H54 (cell line): ENCODE data around the gene CDH23.
"Not testable (repeated sequence)": the region's sequence is repeated elsewhere in the genome, so short reads cannot be mapped to it uniquely, and the experiment has no call there.

Source experiments
- DNase-seq: peaks from one replicate; pipeline ENCODE4 v3.0.0; 2011; ENCODE audit warnings: low spot score, mixed read lengths; ENCODE audit not compliant: insufficient read length
- FAIRE-seq: peaks from 3 replicates; lab custom pipeline; 2011; peaks lifted over from hg19 to GRCh38; lab: Jason Lieb, UNC
- POLR2A ChIP-seq: IDR thresholded peaks from 2 replicates; pipeline ENCODE4 v1.6.1; 2011; ENCODE audit warnings: low read depth, mild to moderate bottlenecking, low read length

The CDH23 gene

GRCh38 chr10:71596759-71597158, 200.0 kb downstream of the CDH23 start:
- TF ChIP-seq POLR2A, result no peak
- no peak for DNase-seq
- no peak for FAIRE-seq

- DNase-seq, result no peak
- no peak for FAIRE-seq
- TF ChIP-seq POLR2A, result no peak
These were observed 201.2 kb downstream of the CDH23 start for GRCh38 chr10:71597821-71598498.

GRCh38 chr10:71598621-71599055, 201.9 kb downstream of the CDH23 start:
- TF ChIP-seq POLR2A, result no peak
- FAIRE-seq (no peak), DNase-seq (no peak)

- TF ChIP-seq POLR2A, result no peak
- DNase-seq (no peak), FAIRE-seq (no peak)
These were observed 202.8 kb downstream of the CDH23 start for GRCh38 chr10:71599518-71599917.

- not testable (repeated sequence) for FAIRE-seq, DNase-seq
These were observed 203.5 kb downstream of the CDH23 start for GRCh38 chr10:71600242-71600641.

GRCh38 chr10:71600849-71601248, 204.1 kb downstream of the CDH23 start:
- no peak for TF ChIP-seq POLR2A
- peak; percentile 61 for DNase-seq
- peak; percentile 64 for FAIRE-seq

- no peak for FAIRE-seq
- TF ChIP-seq POLR2A, result no peak
- no peak for DNase-seq
These were observed 204.6 kb downstream of the CDH23 start for GRCh38 chr10:71601273-71601672.

GRCh38 chr10:71603150-71603549, 206.4 kb downstream of the CDH23 start:
- DNase-seq, result no peak
- FAIRE-seq, result no peak
- no peak for TF ChIP-seq POLR2A

- TF ChIP-seq POLR2A, result no peak
- no peak for FAIRE-seq
These were observed 207.0 kb downstream of the CDH23 start for GRCh38 chr10:71603754-71604153.

GRCh38 chr10:71604324-71605018, 207.8 kb downstream of the CDH23 start:
- TF ChIP-seq POLR2A, result no peak
- no peak for FAIRE-seq
- no peak for DNase-seq

More at GRCh38 chr10:71603754-71604153, 207.0 kb downstream of the CDH23 start:
- no peak for DNase-seq

- no peak for TF ChIP-seq POLR2A
- DNase-seq, result no peak
- FAIRE-seq, result no peak
These were observed 208.7 kb downstream of the CDH23 start for GRCh38 chr10:71605263-71605962.

- no peak for DNase-seq
- FAIRE-seq, result no peak
- no peak for TF ChIP-seq POLR2A
These were observed 209.7 kb downstream of the CDH23 start for GRCh38 chr10:71606257-71607081.

- TF ChIP-seq POLR2A, result no peak
- no peak for DNase-seq
- no peak for FAIRE-seq
These were observed 210.3 kb downstream of the CDH23 start for GRCh38 chr10:71607082-71607443.
